ENCODE results near the gene PXMP2.

Gene PXMP2

DNA sequence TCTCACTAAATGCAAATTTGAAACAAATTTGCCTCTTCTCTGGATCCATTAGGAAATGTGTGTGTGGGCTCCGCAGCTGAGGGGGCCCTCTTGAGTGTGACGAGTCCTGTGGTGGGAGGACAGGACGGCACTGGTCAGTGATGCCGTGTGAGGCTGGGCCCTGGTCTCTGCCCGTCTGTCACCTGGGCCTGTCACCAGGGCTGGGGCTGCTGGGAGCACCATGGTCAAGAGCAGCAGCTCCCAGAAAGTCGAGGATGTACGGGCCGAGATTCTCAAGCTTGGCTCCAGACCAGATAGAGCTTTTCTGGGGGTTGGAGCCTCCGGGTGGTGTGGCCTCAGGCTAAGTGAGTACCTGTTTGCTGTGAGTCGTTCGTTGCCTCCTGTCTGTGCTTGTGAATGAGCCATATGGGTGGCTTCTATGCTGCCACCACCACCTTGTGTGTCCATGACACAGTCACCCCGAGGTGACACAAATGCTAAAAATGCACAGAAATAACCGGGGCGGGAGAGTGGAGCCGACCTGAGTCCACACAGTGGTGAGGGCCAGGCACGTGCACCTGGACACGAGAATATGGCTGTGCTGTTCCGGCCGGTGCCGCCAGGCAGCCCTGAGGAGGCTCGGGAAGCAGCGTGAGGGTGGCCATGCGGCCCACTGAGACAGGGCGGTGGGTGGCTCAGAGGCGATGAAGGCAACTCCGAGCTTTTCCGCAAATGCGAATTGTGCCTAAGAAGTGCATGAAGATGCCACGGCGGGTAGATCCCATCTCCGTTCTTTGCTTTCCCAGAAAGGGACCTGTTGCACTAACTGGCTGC is 32.0 kb downstream of the PXMP2 start:
- H3K36me3 ChIP-seq (ENCODE audit: insufficient read depth): no peaks in the 10 kb centered on the region
- no peaks in the 10 kb centered on the region for H3K27me3 ChIP-seq (ENCODE audit: insufficient read depth, low read depth)
- no peak overlapping the region for H3K9ac ChIP-seq
- H3K4me1 ChIP-seq (ENCODE audit: low read depth, poor library complexity, severe bottlenecking): no peaks in the 10 kb centered on the region
- H3K4me2 ChIP-seq: no peak overlapping the region
- no peak overlapping the region for H3K27ac ChIP-seq
- no peak overlapping the region for H2AFZ ChIP-seq (ENCODE audit: low read depth)
- no peaks in the 10 kb centered on the region for H4K20me1 ChIP-seq (ENCODE audit: insufficient read depth)
- TF ChIP-seq, protein P1, sequence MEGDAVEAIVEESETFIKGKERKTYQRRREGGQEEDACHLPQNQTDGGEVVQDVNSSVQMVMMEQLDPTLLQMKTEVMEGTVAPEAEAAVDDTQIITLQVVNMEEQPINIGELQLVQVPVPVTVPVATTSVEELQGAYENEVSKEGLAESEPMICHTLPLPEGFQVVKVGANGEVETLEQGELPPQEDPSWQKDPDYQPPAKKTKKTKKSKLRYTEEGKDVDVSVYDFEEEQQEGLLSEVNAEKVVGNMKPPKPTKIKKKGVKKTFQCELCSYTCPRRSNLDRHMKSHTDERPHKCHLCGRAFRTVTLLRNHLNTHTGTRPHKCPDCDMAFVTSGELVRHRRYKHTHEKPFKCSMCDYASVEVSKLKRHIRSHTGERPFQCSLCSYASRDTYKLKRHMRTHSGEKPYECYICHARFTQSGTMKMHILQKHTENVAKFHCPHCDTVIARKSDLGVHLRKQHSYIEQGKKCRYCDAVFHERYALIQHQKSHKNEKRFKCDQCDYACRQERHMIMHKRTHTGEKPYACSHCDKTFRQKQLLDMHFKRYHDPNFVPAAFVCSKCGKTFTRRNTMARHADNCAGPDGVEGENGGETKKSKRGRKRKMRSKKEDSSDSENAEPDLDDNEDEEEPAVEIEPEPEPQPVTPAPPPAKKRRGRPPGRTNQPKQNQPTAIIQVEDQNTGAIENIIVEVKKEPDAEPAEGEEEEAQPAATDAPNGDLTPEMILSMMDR (conservative IDR thresholded peaks at IDR 0.05; ENCODE audit: low read depth, low read length): no peak
- peaks cover 5% of the 10 kb centered on the region; the same call in 1 of the 2 replicates for H3K79me2 ChIP-seq (ENCODE audit: insufficient read depth, low read depth)
- no peak overlapping the region for H3K4me3 ChIP-seq (IDR thresholded peaks at IDR 0.05; ENCODE audit: insufficient read depth, low read depth, low read length)

DNA sequence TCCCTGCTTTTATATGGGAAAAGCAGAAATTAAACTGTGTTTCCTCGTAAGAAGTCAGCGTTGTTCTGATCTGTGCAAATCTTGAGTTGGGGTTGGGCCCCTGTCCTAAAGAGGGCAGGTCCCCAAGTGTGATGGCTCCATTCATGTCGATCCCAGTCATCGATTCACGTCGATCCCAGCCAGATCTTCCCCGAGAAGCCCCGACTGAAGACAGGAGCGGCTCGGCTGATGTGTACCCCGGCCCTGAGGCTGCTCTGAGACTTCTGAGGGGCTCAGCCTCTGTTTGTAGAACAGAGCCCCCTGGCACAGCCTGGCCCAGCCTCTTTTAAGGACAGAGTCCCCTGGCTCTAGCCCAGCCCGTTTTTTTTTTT is 32.6 kb downstream of the PXMP2 start:
- Histone ChIP-seq H2AFZ (ENCODE audit: low read depth) (no peak overlapping the region), H3K79me2 (ENCODE audit: insufficient read depth, low read depth) (no peaks in the 10 kb centered on the region), H3K36me3 (ENCODE audit: insufficient read depth) (no peaks in the 10 kb centered on the region), H4K20me1 (ENCODE audit: insufficient read depth) (no peaks in the 10 kb centered on the region), H3K27me3 (ENCODE audit: insufficient read depth, low read depth) (no peaks in the 10 kb centered on the region), H3K9ac (no peak overlapping the region), H3K27ac (no peak overlapping the region), H3K4me1 (ENCODE audit: low read depth, poor library complexity, severe bottlenecking) (no peaks in the 10 kb centered on the region), H3K4me2 (no peak overlapping the region), H3K4me3 (IDR thresholded peaks at IDR 0.05; ENCODE audit: insufficient read depth, low read depth, low read length) (no peak overlapping the region)
- TF ChIP-seq, protein P1 (conservative IDR thresholded peaks at IDR 0.05; ENCODE audit: low read depth, low read length): no peak

DNA sequence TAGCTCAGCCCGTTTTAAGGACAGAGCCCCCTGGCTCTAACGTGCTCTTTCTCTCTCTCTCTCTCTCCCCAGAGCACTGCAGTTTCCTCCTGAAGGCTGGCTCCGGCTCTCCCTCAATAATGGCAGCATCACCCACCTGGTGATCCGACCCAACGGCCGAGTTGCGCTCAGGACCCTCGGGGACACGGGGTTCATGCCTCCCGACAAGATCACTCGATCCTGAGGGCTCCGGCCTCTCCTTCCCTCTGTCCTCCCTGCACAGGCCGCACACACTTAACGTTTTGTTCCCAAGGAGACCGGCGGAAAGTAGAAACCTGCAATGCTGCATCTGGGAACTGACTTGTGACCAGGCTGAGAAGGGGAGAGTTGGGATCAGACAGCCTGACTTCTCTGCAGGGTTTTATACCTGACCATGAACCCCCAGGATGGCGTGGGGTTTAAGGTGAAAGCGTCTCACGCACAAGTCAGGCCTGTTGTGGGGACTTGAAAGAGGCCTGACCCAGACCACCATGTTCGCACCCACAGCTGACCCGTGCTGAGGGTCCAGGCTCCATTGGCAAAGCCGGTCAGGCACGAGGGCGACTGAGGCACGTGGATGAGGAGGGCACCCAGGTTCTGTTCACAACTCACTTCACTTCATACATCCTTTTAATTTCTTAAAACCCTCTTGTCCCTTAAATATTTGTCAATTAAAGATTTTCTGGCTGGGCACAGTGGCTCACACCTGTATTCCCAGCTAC is 33.4 kb downstream of the PXMP2 start:
- Histone ChIP-seq H3K9ac (no peak overlapping the region), H3K27ac (no peak overlapping the region), H3K4me2 (no peak overlapping the region), H2AFZ (ENCODE audit: low read depth) (no peak overlapping the region), H3K79me2 (ENCODE audit: insufficient read depth, low read depth) (no peaks in the 10 kb centered on the region), H3K36me3 (ENCODE audit: insufficient read depth) (no peaks in the 10 kb centered on the region), H3K4me3 (IDR thresholded peaks at IDR 0.05; ENCODE audit: insufficient read depth, low read depth, low read length) (no peak overlapping the region), H4K20me1 (ENCODE audit: insufficient read depth) (no peaks in the 10 kb centered on the region), H3K27me3 (ENCODE audit: insufficient read depth, low read depth) (no peaks in the 10 kb centered on the region), H3K4me1 (ENCODE audit: low read depth, poor library complexity, severe bottlenecking) (no peaks in the 10 kb centered on the region)
- TF ChIP-seq, protein P1 (conservative IDR thresholded peaks at IDR 0.05; ENCODE audit: low read depth, low read length): no peak

GRCh38 chr12:132723015-132723763 is 35.8 kb downstream of the PXMP2 start:
- H3K79me2 ChIP-seq (ENCODE audit: insufficient read depth, low read depth): no peaks in the 10 kb centered on the region
- no peaks in the 10 kb centered on the region for H3K4me1 ChIP-seq (ENCODE audit: low read depth, poor library complexity, severe bottlenecking)
- no peaks in the 10 kb centered on the region for H3K27me3 ChIP-seq (ENCODE audit: insufficient read depth, low read depth)
- H3K36me3 ChIP-seq (ENCODE audit: insufficient read depth): no peaks in the 10 kb centered on the region
- no peaks in the 10 kb centered on the region for H4K20me1 ChIP-seq (ENCODE audit: insufficient read depth)
- TF ChIP-seq, protein P1 (conservative IDR thresholded peaks at IDR 0.05; ENCODE audit: low read depth, low read length): no peak
- H3K4me3 ChIP-seq (IDR thresholded peaks at IDR 0.05; ENCODE audit: insufficient read depth, low read depth, low read length): no peak overlapping the region
- H3K9ac ChIP-seq: no peak overlapping the region
- H3K4me2 ChIP-seq: no peak overlapping the region
- no peak overlapping the region for H3K27ac ChIP-seq
- H2AFZ ChIP-seq (ENCODE audit: low read depth): no peak overlapping the region

All from KMS-11 (cell line).